BJ (cell line): Measurements from ENCODE around the gene GALR2. TPM values are rescaled to one million over a fixed set of nuclear protein-coding genes. Genes with fewer than 3 reads are reported as not detected.
A peak's percentile ranks its signal among the peaks of the same experiment; 100 is the strongest.
"Not testable (repeated sequence)": the region's sequence is repeated elsewhere in the genome, so short reads cannot be mapped to it uniquely, and the experiment has no call there.

Experiments used
- CTCF ChIA-PET: fragments of 350-600 bp; formaldehyde crosslinking; extraction: SDS; loops from one replicate; lab custom pipeline; 2021; ENCODE audit warnings: antibody characterized with exemption, inconsistent platforms; lab: Yijun Ruan, JAX
- POLR2A ChIA-PET: fragments of 300-600 bp; sonication (Branson Sonifier 250); formaldehyde crosslinking; extraction: SDS; loops from one replicate; lab custom pipeline; 2021; ENCODE audit warnings: antibody characterized with exemption; lab: Charles Lee
- DNase-seq: peaks from one replicate; pipeline ENCODE4 v3.0.0-alpha.2; 2011; ENCODE audit warnings: low read depth
- H3K27me3 ChIP-seq: 2 replicates; pipeline ENCODE4 v1.6.0; 2011; ENCODE audit warnings: low read length; ENCODE audit not compliant: control insufficient read depth, insufficient read depth
- H3K36me3 ChIP-seq: 2 replicates; pipeline ENCODE4 v1.5.1; 2011; ENCODE audit warnings: low read length; ENCODE audit not compliant: control insufficient read depth, insufficient read depth
- H3K4me3 ChIP-seq: 2 replicates; pipeline ENCODE4 v1.5.1; 2011; ENCODE audit warnings: low read depth, mild to moderate bottlenecking, control low read depth, low read length
- CTCF ChIP-seq: IDR thresholded peaks from 2 replicates; pipeline ENCODE4 v1.5.1; 2011; ENCODE audit warnings: low read depth, mild to moderate bottlenecking, control low read depth, inconsistent platforms, low read length, moderate library complexity; ENCODE audit not compliant: insufficient read depth
- polyA plus RNA-seq: library from polyadenylated mRNA; depleted of rRNA; stranded (reverse); fragments of >200 nt; gene quantifications from 2 replicates; pipeline ENCODE4 v1.2.3, GENCODE V29; 2011

The GALR2 gene
- polyA plus RNA-seq, 1 experiment = not detected

- CTCF ChIA-PET = interaction anchor here (1.2 to 1.5 kb wide), 3 partner anchors 26 to 64 kb away, joined by 3 to 4 read pairs (median 4); partner anchors contain the start of gene EXOC7
- POLR2A ChIA-PET = no interaction called here
- no peaks in the 10 kb centered on the region for H3K36me3 ChIP-seq
- no peak for TF ChIP-seq CTCF
- DNase-seq = no peak
- H3K27me3 ChIP-seq = peaks cover 63% of the 10 kb centered on the region
- no peak overlapping the region for H3K4me3 ChIP-seq
Measured at GRCh38 chr17:76077584-76078110, 3.1 kb downstream of the GALR2 start.

- DNase-seq, H3K4me3 ChIP-seq, POLR2A ChIA-PET, H3K36me3 ChIP-seq: not testable (repeated sequence)
- peaks cover 63% of the 10 kb centered on the region for H3K27me3 ChIP-seq
- CTCF ChIA-PET = interaction anchor here (1.3 to 1.5 kb wide), 2 partner anchors 25 to 65 kb away, joined by 3 to 4 read pairs; partner anchors contain the start of gene EXOC7
Measured at GRCh38 chr17:76078370-76078769, 3.8 kb downstream of the GALR2 start.

GRCh38 chr17:76078860-76079534 lies 4.4 kb downstream of the GALR2 start, which contains the start of gene ZACN:
Gene ZACN, plus strand, starts transcription at chr17:76079182. Its CDS starts 83 bp downstream, at chr17:76079265.
- no peak within 1 kb of the TSS for H3K4me3 ChIP-seq
- peaks cover 4% of the 10 kb centered on the region; the same call in 1 of the 2 replicates for H3K36me3 ChIP-seq
- CTCF ChIA-PET = interaction anchor here (0.9 to 1.5 kb wide), 4 partner anchors 24 to 201 kb away, joined by 3 to 4 read pairs (median 4); partner anchors contain the start of gene EXOC7
- POLR2A ChIA-PET = no interaction called here
- no peak for TF ChIP-seq CTCF
- DNase-seq = no peak
- H3K27me3 ChIP-seq = peaks cover 58% of the 10 kb centered on the region

GRCh38 chr17:76079535-76079955 lies 5.0 kb downstream of the GALR2 start:
- no peak for DNase-seq
- no peak overlapping the region for H3K4me3 ChIP-seq

More at GRCh38 chr17:76079535-76079955, 5.0 kb downstream of the GALR2 start:
- Histone ChIP-seq H3K27me3 (peaks cover 53% of the 10 kb centered on the region), H3K36me3 (peaks cover 8% of the 10 kb centered on the region)
- TF ChIP-seq CTCF = 0 out of 2 replicates have a peak, but pooled peaks have one; percentile 16
- POLR2A ChIA-PET = no interaction called here
- CTCF ChIA-PET = interaction anchor here (0.9 to 1.2 kb wide), 2 partner anchors 42 to 201 kb away, joined by 3 to 4 read pairs; no protein-coding TSS in a partner anchor
